GM12864 (cell line): ENCODE measurements around the gene GOLGA3.
"Not testable (repeated sequence)": the region's sequence is repeated elsewhere in the genome, so short reads cannot be mapped to it uniquely, and the experiment has no call there.

Experiments
- DNase-seq: peaks from one replicate; pipeline ENCODE4 v3.0.0-alpha.2; 2011; ENCODE audit warnings: low read depth
- H3K4me3 ChIP-seq: 2 replicates; pipeline ENCODE4 v1.5.1; 2011; ENCODE audit warnings: mild to moderate bottlenecking, low read depth, low read length, control low read depth
- CTCF ChIP-seq: IDR thresholded peaks from 2 replicates; pipeline ENCODE4 v1.5.1; 2011; ENCODE audit warnings: low read depth, mild to moderate bottlenecking, moderate library complexity, low read length, control low read depth, inconsistent platforms; ENCODE audit errors: missing control alignments

Gene GOLGA3

GRCh38 chr12:132766380-132767085, 62.1 kb downstream of the GOLGA3 start:
- TF ChIP-seq CTCF = no peak
- H3K4me3 ChIP-seq = no peak overlapping the region
- no peak for DNase-seq

- no peak for DNase-seq
- TF ChIP-seq CTCF = no peak
- H3K4me3 ChIP-seq = no peak overlapping the region
These were observed 63.3 kb downstream of the GOLGA3 start for GRCh38 chr12:132765361-132765760.

- DNase-seq = no peak
- TF ChIP-seq CTCF = no peak
- no peak overlapping the region for H3K4me3 ChIP-seq
These were observed 64.4 kb downstream of the GOLGA3 start for GRCh38 chr12:132764231-132764630.

- TF ChIP-seq CTCF = peak; percentile 13
- H3K4me3 ChIP-seq = peak overlapping the region; percentile 84
- DNase-seq = peak; percentile 59
These were observed 66.6 kb downstream of the GOLGA3 start for GRCh38 chr12:132761921-132762583.

GRCh38 chr12:132761032-132761920, 67.4 kb downstream of the GOLGA3 start, which contains the start of gene ANKLE2:
Gene ANKLE2 (minus strand): TSS chr12:132761832. CDS start chr12:132761798, 34 bp downstream.
- no peak for TF ChIP-seq CTCF
- peak within 1 kb of the TSS; percentile 84 for H3K4me3 ChIP-seq
- DNase-seq = no peak

GRCh38 chr12:132759359-132759758, 69.3 kb downstream of the GOLGA3 start:
- no peak for TF ChIP-seq CTCF
- H3K4me3 ChIP-seq = peak overlapping the region; percentile 43
- DNase-seq = no peak

GRCh38 chr12:132758825-132759224, 69.8 kb downstream of the GOLGA3 start:
- not testable (repeated sequence) for H3K4me3 ChIP-seq, DNase-seq
